HepG2 (cell line): ENCODE data around the gene HDAC4. TPM values are rescaled to one million over a fixed set of nuclear protein-coding genes. Genes with fewer than 3 reads are reported as not detected.

Experiments used
- DDIT3 ChIP-seq: sonication (generic); formaldehyde crosslinking; IDR thresholded peaks from 2 replicates; pipeline ENCODE4 v1.4.0; 2020; ENCODE audit warnings: mild to moderate bottlenecking, missing genetic modification reagents
- HNF4G ChIP-seq, 2 experiments: sonication (generic) in 1 of 2; formaldehyde crosslinking in 1 of 2; IDR thresholded peaks; 2 replicates each; pipeline versions ENCODE4 v1.4.0 to v1.6.1; 2011 to 2020; ENCODE audit warnings: borderline replicate concordance in 2 of 2, low read depth in 2 of 2, mild to moderate bottlenecking in 2 of 2, low read length in 1 of 2, missing genetic modification reagents in 1 of 2, moderate library complexity in 1 of 2
- NR3C1 ChIP-seq: sonication (generic); formaldehyde crosslinking; IDR thresholded peaks from 2 replicates; pipeline ENCODE4 v1.4.0; 2020; ENCODE audit warnings: missing genetic modification reagents
- REST ChIP-seq, 2 experiments: IDR thresholded peaks; 2 replicates each; pipeline ENCODE4 v1.6.1; 2011 to 2012; ENCODE audit warnings: low read length in 2 of 2, borderline replicate concordance in 1 of 2, low read depth in 1 of 2, mild to moderate bottlenecking in 1 of 2, moderate library complexity in 1 of 2
- RXRA ChIP-seq: sonication (generic); formaldehyde crosslinking; IDR thresholded peaks from 2 replicates; pipeline ENCODE4 v1.5.1; 2020; ENCODE audit warnings: missing genetic modification reagents
- SIX1 ChIP-seq: sonication (generic); formaldehyde crosslinking; IDR thresholded peaks from 2 replicates; pipeline ENCODE4 v1.4.0; 2020; ENCODE audit warnings: missing genetic modification reagents, borderline replicate concordance
- SKI ChIP-seq: fragments of 450-650 bp; IDR thresholded peaks from one replicate; pipeline ENCODE4 v1.6.1; 2018; ENCODE audit warnings: mild to moderate bottlenecking; ENCODE audit not compliant: partially characterized antibody
- XRCC5 ChIP-seq: fragments of 200-400 bp; formaldehyde crosslinking; optimal IDR thresholded peaks from 2 replicates; pipeline ENCODE3; 2017; ENCODE audit warnings: mild to moderate bottlenecking, low read length
- ZBTB38 ChIP-seq: sonication (generic); formaldehyde crosslinking; IDR thresholded peaks from 2 replicates; pipeline ENCODE4 v1.5.1; 2020; ENCODE audit warnings: mild to moderate bottlenecking, missing genetic modification reagents
- ZNF18 ChIP-seq: sonication (generic); formaldehyde crosslinking; IDR thresholded peaks from 2 replicates; pipeline ENCODE4 v1.8.0; 2022; ENCODE audit warnings: mild to moderate bottlenecking, missing genetic modification reagents; ENCODE audit not compliant: insufficient replicate concordance
- ZNF33A ChIP-seq: sonication (generic); formaldehyde crosslinking; IDR thresholded peaks from 2 replicates; pipeline ENCODE4 v1.5.1; 2020; ENCODE audit warnings: missing genetic modification reagents, mild to moderate bottlenecking, moderate library complexity, borderline replicate concordance
- ZNF382 ChIP-seq: sonication (generic); formaldehyde crosslinking; IDR thresholded peaks from 2 replicates; pipeline ENCODE4 v1.5.0; 2020; ENCODE audit warnings: missing genetic modification reagents, mild to moderate bottlenecking, borderline replicate concordance
- ZNF605 ChIP-seq: sonication (generic); formaldehyde crosslinking; IDR thresholded peaks from 2 replicates; pipeline ENCODE4 v1.8.0; 2022; ENCODE audit warnings: mild to moderate bottlenecking, missing genetic modification reagents
- ZSCAN25 ChIP-seq: sonication (generic); formaldehyde crosslinking; IDR thresholded peaks from 2 replicates; pipeline ENCODE4 v1.8.0; 2022; ENCODE audit warnings: mild to moderate bottlenecking, missing genetic modification reagents
- polyA plus RNA-seq, 8 experiments: library from polyadenylated mRNA; depleted of rRNA in 3 of 8; stranded (reverse) in 7 of 8; unstranded in 1 of 8; fragments of >200 nt; fragmentation: Illumina TruSeq in 4 of 8; extraction: Trizol in 4 of 8; gene quantifications; 2 replicates each; pipeline versions ENCODE4 v1.2.1 to v1.2.3, GENCODE V29; 2011 to 2016; ENCODE audit warnings: low read depth in 4 of 8, missing spikeins in 1 of 8, mixed read lengths in 1 of 8; ENCODE audit not compliant: insufficient read depth in 1 of 8
- total RNA-seq, 5 experiments: library from RNA; depleted of rRNA; stranded (reverse); fragments of >200 nt; fragmentation: Illumina TruSeq; extraction: Trizol; gene quantifications; 2 replicates each; pipeline ENCODE4 v1.2.3, GENCODE V29; 2016; ENCODE audit warnings: low read depth in 1 of 5
- TF ChIP-seq, protein P1 (sequence below): sonication (generic); formaldehyde crosslinking; IDR thresholded peaks from 2 replicates; pipeline ENCODE4 v1.4.0; 2020; ENCODE audit warnings: mild to moderate bottlenecking, low read depth, missing genetic modification reagents

The HDAC4 gene
- total and polyA plus RNA-seq, 2 of the 13 experiments (the other 11 are each of a cell fraction or from before 2014, with no cell fraction given), result 10.1 to 11.5 TPM

DNA sequence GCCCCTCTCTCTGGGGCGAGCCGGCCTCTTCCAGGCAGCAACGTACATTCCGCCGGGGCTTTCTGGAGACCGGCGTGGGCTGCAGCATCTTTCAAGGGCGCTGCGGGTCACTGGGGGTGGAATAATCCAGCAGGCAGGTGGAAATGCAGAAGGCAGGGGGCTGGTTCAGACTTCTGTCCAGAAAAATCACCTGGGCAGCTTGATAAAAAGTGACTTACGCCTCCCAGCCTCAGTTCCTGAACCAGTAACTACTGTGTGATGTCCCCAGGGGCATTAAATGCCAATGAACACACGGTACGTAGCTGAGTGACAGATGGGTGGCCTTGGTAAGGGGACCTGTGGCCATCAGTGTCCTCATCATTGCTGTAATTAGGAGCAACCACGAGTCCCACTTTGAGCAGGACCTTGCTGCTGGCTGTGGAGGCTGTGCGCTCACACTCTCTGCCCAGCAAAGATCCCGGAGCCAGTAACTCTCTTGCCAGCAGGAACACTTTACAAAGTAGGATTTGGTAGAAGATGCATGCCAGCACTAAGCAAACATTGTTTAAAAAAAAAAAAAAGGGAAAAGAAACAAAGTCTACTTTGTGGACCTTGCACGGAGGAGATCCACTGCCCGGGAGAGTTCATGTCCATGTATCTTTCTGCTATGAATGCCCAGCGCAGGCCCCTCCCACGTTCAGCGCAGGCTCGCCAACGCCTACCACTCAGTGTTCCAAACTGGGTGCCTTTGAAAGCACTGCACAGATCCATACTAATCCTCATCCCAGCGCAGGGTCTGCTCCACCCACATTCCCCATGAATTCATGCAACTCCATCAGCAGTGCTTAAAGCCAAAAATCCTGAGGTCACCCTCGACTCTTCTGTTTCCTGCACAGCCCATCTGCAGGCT, 177.3 kb downstream of the HDAC4 start (continued):
- TF ChIP-seq REST (IDR thresholded peaks at IDR 0.05; ENCODE audit: borderline replicate concordance in 1 of 2, low read depth in 1 of 2, low read length in 2 of 2) (no peak), ZSCAN25 (no peak), XRCC5 (peak; percentile 88), DDIT3 (no peak), ZNF33A (CRISPR knock-in tag) (no peak), HNF4G (IDR thresholded peaks at IDR 0.05; ENCODE audit: borderline replicate concordance, low read depth, low read length) (peak; percentile 90), HNF4G (CRISPR knock-in tag; IDR thresholded peaks at IDR 0.05; ENCODE audit: borderline replicate concordance, low read depth) (peak; percentile 87; the same call in 1 of the 2 replicates), ZNF18 (CRISPR knock-in tag) (no peak), SIX1 (CRISPR knock-in tag) (no peak), RXRA (CRISPR knock-in tag) (no peak), NR3C1 (no peak), ZNF605 (CRISPR knock-in tag) (no peak), SKI (peak; percentile 64), ZBTB38 (CRISPR knock-in tag) (peak; percentile 28; the same call in 1 of the 2 replicates), ZNF382 (CRISPR knock-in tag) (no peak)
- TF ChIP-seq, protein P1, sequence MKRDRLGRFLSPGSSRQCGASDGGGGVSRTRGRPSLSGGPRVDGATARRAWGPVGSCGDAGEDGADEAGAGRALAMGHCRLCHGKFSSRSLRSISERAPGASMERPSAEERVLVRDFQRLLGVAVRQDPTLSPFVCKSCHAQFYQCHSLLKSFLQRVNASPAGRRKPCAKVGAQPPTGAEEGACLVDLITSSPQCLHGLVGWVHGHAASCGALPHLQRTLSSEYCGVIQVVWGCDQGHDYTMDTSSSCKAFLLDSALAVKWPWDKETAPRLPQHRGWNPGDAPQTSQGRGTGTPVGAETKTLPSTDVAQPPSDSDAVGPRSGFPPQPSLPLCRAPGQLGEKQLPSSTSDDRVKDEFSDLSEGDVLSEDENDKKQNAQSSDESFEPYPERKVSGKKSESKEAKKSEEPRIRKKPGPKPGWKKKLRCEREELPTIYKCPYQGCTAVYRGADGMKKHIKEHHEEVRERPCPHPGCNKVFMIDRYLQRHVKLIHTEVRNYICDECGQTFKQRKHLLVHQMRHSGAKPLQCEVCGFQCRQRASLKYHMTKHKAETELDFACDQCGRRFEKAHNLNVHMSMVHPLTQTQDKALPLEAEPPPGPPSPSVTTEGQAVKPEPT (CRISPR knock-in tag), result no peak; the same call in 1 of the 2 replicates
